ENCODE results near the gene MAST4. TPM values are rescaled to one million over a fixed set of nuclear protein-coding genes. Genes with fewer than 3 reads are reported as not detected.

The MAST4 gene
- polyA plus RNA-seq, 1 donor (not counting 4 experiments of a cell fraction or from before 2014, with no cell fraction given): 19.8 TPM

DNA sequence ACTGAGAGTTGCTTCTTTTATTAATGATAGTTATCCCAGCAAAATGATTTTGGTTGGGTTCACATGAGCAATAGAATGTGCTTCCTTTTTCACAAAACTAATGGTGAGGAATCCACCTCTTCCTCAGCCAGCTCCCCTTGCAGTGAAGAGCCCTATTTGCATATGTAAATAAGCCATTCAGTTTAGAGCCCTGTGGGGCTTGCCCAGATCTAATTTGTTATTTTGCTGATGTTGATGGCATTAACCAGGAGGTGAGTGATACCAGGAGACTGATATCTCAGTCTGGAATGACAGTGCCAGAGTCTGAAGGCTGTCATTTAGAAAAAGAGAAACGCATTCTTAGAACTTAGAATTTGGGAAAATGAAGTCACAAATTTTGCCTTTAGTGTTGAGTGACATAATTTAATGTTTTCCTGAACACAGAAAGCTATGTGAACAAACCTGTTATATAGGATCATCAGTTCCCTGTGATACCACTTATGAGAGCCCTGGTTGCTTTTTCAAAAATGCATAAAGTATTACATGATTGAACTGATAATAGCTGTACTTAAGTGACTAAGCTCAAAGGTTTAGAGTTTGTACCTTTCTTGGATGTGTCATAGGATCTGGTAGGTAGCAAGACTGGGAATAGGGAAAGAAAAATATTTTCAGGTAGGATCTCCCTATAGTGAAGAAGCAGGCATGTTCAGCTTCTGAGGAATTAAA lies 271.6 kb downstream of the MAST4 start:
- dilution Hi-C loops (cut with MboI; ENCODE audit: extremely low pct_ligation_motif_present, low sequenced_read_pairs): no loop called here

DNA sequence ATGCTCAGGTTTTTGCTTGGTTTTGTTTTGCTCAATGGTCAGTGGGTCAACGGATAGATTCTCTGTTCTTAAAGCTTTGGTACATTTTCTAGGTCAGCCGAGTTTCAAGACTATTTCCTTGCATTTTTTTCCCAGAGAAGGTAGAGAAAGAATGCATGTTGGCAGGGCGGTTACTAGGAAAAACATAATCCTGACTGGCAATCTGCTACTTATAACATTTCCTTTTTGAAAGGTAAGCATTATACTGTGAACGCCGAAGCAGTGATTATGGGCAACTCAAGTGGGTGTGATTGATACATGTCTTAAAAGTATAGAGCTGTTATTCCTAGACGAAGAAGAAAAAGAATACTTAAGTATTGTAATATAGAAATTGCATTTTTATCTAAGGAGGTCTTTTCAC lies 273.2 kb downstream of the MAST4 start:
- Histone ChIP-seq H3K9me1 (ENCODE audit: control insufficient read depth, extremely low read depth, insufficient read depth, low read length) (no peaks in the 10 kb centered on the region), H2AFZ (ENCODE audit: control insufficient read depth, low read length) (peak overlapping the region; percentile 62), H3K4me2 (ENCODE audit: control insufficient read depth, extremely low read depth, insufficient read depth, low read depth, low read length) (peak overlapping the region; percentile 69), H3K36me3 (ENCODE audit: control insufficient read depth in 2 of 2, extremely low read depth in 1 of 2, insufficient read depth in 2 of 2, low read length in 2 of 2) (no peaks in the 10 kb centered on the region), H3K4me3 (ENCODE audit: control insufficient read depth in 2 of 3, extremely low read depth in 1 of 3, insufficient read depth in 2 of 3, low read depth in 1 of 3, low read length in 3 of 3) (no peak overlapping the region), H3K27ac (ENCODE audit: control insufficient read depth, insufficient read depth, low read length) (no peak overlapping the region), H3K9me3 (ENCODE audit: control insufficient read depth, low read depth, low read length) (no peaks in the 10 kb centered on the region), H3K9ac (ENCODE audit: control insufficient read depth, extremely low read depth, insufficient read depth, low read length) (no peak overlapping the region), H3K27me3 (ENCODE audit: control insufficient read depth, extremely low read depth, insufficient read depth, low read length) (no peaks in the 10 kb centered on the region), H3K79me2 (ENCODE audit: control insufficient read depth, insufficient read depth, low read length) (no peaks in the 10 kb centered on the region), H3K4me1 (ENCODE audit: control insufficient read depth, extremely low read depth, insufficient read depth, low read length) (peaks cover 18% of the 10 kb centered on the region), H4K20me1 (ENCODE audit: control insufficient read depth, extremely low read depth, insufficient read depth, low read length) (no peaks in the 10 kb centered on the region)
- DNase-seq (ENCODE audit: low read depth, low spot score) (no peak), FAIRE-seq (no peak)
- dilution Hi-C loops (cut with MboI; ENCODE audit: extremely low pct_ligation_motif_present, low sequenced_read_pairs): no loop called here
- TF ChIP-seq, protein P1, sequence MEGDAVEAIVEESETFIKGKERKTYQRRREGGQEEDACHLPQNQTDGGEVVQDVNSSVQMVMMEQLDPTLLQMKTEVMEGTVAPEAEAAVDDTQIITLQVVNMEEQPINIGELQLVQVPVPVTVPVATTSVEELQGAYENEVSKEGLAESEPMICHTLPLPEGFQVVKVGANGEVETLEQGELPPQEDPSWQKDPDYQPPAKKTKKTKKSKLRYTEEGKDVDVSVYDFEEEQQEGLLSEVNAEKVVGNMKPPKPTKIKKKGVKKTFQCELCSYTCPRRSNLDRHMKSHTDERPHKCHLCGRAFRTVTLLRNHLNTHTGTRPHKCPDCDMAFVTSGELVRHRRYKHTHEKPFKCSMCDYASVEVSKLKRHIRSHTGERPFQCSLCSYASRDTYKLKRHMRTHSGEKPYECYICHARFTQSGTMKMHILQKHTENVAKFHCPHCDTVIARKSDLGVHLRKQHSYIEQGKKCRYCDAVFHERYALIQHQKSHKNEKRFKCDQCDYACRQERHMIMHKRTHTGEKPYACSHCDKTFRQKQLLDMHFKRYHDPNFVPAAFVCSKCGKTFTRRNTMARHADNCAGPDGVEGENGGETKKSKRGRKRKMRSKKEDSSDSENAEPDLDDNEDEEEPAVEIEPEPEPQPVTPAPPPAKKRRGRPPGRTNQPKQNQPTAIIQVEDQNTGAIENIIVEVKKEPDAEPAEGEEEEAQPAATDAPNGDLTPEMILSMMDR (optimal IDR thresholded peaks at IDR 0.05 in 1 of 3, IDR thresholded peaks at IDR 0.05 in 1 of 3, conservative IDR thresholded peaks at IDR 0.05 in 1 of 3; ENCODE audit: extremely low read depth in 1 of 3, insufficient read depth in 2 of 3, low read length in 3 of 3): no peak
- no peak for TF ChIP-seq EZH2 (IDR thresholded peaks at IDR 0.05; ENCODE audit: low read length)

More for the DNA sequence above, 271.6 kb downstream of the MAST4 start:
- Histone ChIP-seq H3K27ac (ENCODE audit: control insufficient read depth, insufficient read depth, low read length) (no peak overlapping the region), H3K4me2 (ENCODE audit: control insufficient read depth, extremely low read depth, insufficient read depth, low read depth, low read length) (no peak overlapping the region), H3K79me2 (ENCODE audit: control insufficient read depth, insufficient read depth, low read length) (no peaks in the 10 kb centered on the region), H4K20me1 (ENCODE audit: control insufficient read depth, extremely low read depth, insufficient read depth, low read length) (no peaks in the 10 kb centered on the region), H3K27me3 (ENCODE audit: control insufficient read depth, extremely low read depth, insufficient read depth, low read length) (no peaks in the 10 kb centered on the region), H2AFZ (ENCODE audit: control insufficient read depth, low read length) (no peak overlapping the region), H3K36me3 (ENCODE audit: control insufficient read depth in 2 of 2, extremely low read depth in 1 of 2, insufficient read depth in 2 of 2, low read length in 2 of 2) (no peaks in the 10 kb centered on the region), H3K4me3 (ENCODE audit: control insufficient read depth in 2 of 3, extremely low read depth in 1 of 3, insufficient read depth in 2 of 3, low read depth in 1 of 3, low read length in 3 of 3) (no peak overlapping the region), H3K4me1 (ENCODE audit: control insufficient read depth, extremely low read depth, insufficient read depth, low read length) (peaks cover 18% of the 10 kb centered on the region), H3K9me3 (ENCODE audit: control insufficient read depth, low read depth, low read length) (no peaks in the 10 kb centered on the region), H3K9ac (ENCODE audit: control insufficient read depth, extremely low read depth, insufficient read depth, low read length) (no peak overlapping the region), H3K9me1 (ENCODE audit: control insufficient read depth, extremely low read depth, insufficient read depth, low read length) (no peaks in the 10 kb centered on the region)
- TF ChIP-seq EZH2 (IDR thresholded peaks at IDR 0.05; ENCODE audit: low read length): no peak
- TF ChIP-seq, protein P1 (optimal IDR thresholded peaks at IDR 0.05 in 1 of 3, IDR thresholded peaks at IDR 0.05 in 1 of 3, conservative IDR thresholded peaks at IDR 0.05 in 1 of 3; ENCODE audit: extremely low read depth in 1 of 3, insufficient read depth in 2 of 3, low read length in 3 of 3): no peak
- DNase-seq (ENCODE audit: low read depth, low spot score) (no peak), FAIRE-seq (peak; percentile 49)

Data from keratinocyte (primary cell).